PFSK-1 (cell line): ENCODE measurements around the gene CD2BP2.

Source experiments
- FOXP2 ChIP-seq: optimal IDR thresholded peaks from 2 replicates; pipeline ENCODE3; 2011; ENCODE audit warnings: borderline replicate concordance, control low read depth, inconsistent platforms; ENCODE audit not compliant: insufficient read depth; ENCODE audit errors: extremely low read length, extremely low read depth
- POLR2AphosphoS5 ChIP-seq: IDR thresholded peaks from 2 replicates; pipeline ENCODE4 v1.6.1; 2012; ENCODE audit warnings: low read depth, mild to moderate bottlenecking, control low read depth, low read length, moderate library complexity
- SIN3A ChIP-seq: IDR thresholded peaks from 2 replicates; pipeline ENCODE4 v1.6.1; 2012; ENCODE audit warnings: mild to moderate bottlenecking, low read length, moderate library complexity, borderline replicate concordance; ENCODE audit not compliant: insufficient read depth
- TAF1 ChIP-seq: IDR thresholded peaks from 2 replicates; pipeline ENCODE4 v1.6.1; 2012; ENCODE audit warnings: low read length, control low read depth, borderline replicate concordance; ENCODE audit not compliant: insufficient read depth
- TF ChIP-seq, protein P1 (sequence below), 2 experiments: IDR thresholded peaks; 2 replicates each; pipeline versions ENCODE4 v1.6.1 to v1.8.0; 2011 to 2012; ENCODE audit warnings: low read depth in 2 of 2, low read length in 2 of 2, control low read depth in 1 of 2, inconsistent platforms in 1 of 2, mild to moderate bottlenecking in 1 of 2, moderate library complexity in 1 of 2; ENCODE audit not compliant: insufficient read depth in 1 of 2

- TF ChIP-seq TAF1 (no peak), SIN3A (no peak), POLR2AphosphoS5 (no peak), FOXP2 (no peak)
- TF ChIP-seq, protein P1, sequence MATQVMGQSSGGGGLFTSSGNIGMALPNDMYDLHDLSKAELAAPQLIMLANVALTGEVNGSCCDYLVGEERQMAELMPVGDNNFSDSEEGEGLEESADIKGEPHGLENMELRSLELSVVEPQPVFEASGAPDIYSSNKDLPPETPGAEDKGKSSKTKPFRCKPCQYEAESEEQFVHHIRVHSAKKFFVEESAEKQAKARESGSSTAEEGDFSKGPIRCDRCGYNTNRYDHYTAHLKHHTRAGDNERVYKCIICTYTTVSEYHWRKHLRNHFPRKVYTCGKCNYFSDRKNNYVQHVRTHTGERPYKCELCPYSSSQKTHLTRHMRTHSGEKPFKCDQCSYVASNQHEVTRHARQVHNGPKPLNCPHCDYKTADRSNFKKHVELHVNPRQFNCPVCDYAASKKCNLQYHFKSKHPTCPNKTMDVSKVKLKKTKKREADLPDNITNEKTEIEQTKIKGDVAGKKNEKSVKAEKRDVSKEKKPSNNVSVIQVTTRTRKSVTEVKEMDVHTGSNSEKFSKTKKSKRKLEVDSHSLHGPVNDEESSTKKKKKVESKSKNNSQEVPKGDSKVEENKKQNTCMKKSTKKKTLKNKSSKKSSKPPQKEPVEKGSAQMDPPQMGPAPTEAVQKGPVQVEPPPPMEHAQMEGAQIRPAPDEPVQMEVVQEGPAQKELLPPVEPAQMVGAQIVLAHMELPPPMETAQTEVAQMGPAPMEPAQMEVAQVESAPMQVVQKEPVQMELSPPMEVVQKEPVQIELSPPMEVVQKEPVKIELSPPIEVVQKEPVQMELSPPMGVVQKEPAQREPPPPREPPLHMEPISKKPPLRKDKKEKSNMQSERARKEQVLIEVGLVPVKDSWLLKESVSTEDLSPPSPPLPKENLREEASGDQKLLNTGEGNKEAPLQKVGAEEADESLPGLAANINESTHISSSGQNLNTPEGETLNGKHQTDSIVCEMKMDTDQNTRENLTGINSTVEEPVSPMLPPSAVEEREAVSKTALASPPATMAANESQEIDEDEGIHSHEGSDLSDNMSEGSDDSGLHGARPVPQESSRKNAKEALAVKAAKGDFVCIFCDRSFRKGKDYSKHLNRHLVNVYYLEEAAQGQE (IDR thresholded peaks at IDR 0.05; ENCODE audit: insufficient read depth in 1 of 2, low read depth in 2 of 2, low read length in 2 of 2), result no peak
These were observed 5.4 kb downstream of the CD2BP2 start for GRCh38 chr16:30349675-30350074.
